GM19324 (cell line): ENCODE results near the gene TRIM64.
"Not testable (repeated sequence)": the region's sequence is repeated elsewhere in the genome, so short reads cannot be mapped to it uniquely, and the experiment has no call there.

ENCODE experiments used
- ATAC-seq: cut with Tn5 transposase; IDR thresholded peaks from one replicate; pipeline ENCODE4 v1.9.1; 2021; ENCODE audit warnings: mild to moderate bottlenecking, moderate library complexity; ENCODE audit not compliant: unreplicated experiment, low FRiP score

The TRIM64 gene, protein sequence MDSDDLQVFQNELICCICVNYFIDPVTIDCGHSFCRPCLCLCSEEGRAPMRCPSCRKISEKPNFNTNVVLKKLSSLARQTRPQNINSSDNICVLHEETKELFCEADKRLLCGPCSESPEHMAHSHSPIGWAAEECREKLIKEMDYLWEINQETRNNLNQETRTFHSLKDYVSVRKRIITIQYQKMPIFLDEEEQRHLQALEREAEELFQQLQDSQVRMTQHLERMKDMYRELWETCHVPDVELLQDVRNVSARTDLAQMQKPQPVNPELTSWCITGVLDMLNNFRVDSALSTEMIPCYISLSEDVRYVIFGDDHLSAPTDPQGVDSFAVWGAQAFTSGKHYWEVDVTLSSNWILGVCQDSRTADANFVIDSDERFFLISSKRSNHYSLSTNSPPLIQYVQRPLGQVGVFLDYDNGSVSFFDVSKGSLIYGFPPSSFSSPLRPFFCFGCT

GRCh38 chr11:89965737-89966136 lies at the start of gene TRIM64:
Gene TRIM64, plus strand, starts transcription at chr11:89966037. Its CDS starts 2,467 bp downstream, at chr11:89968504.
- ATAC-seq, result not testable (repeated sequence)

GRCh38 chr11:89922195-89922660 lies 43.6 kb upstream of the TRIM64 start, which contains the start of gene TRIM49D1:
Gene TRIM49D1, minus strand, starts transcription at chr11:89922245. Its CDS starts 4,535 bp downstream, at chr11:89917710.
- no peak for ATAC-seq

GRCh38 chr11:89923764-89924163 lies 42.1 kb upstream of the TRIM64 start, which contains the start of gene TRIM49D2:
Gene TRIM49D2, plus strand, starts transcription at chr11:89924064. Its CDS starts 2,698 bp downstream, at chr11:89926762.
- not testable (repeated sequence) for ATAC-seq

DNA sequence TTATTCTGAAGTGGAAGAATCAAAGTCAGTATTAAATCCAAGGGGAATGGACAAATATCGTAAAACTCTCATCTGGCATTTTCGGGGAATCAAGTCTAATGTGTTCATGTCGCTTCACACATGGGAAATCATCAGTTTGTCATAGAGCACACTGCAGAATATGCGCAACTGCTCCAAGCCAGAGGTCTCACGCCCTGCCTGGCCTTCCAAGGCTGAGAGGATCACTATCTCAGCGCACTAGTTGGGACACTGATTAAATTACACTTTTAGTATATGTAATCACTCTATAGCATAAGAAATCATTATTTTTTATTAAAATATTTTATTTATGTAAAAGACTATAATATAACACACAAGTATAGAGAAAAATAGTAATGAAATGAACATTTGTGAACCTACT lies 5.0 kb upstream of the TRIM64 start:
- not testable (repeated sequence) for ATAC-seq
